ENCODE data around the gene LIPF. TPM values are rescaled to one million over a fixed set of nuclear protein-coding genes. Genes with fewer than 3 reads are reported as not detected.

The LIPF gene
- total and polyA plus RNA-seq, 2 experiments from 2014 or later, result not detected

GRCh38 chr10:88620441-88620840 lies 43.8 kb upstream of the LIPF start (continued):
- TF ChIP-seq CTCF (conservative IDR thresholded peaks at IDR 0.05; ENCODE audit: low read depth in 2 of 2), result no peak
- no peak for TF ChIP-seq ZNF331 (CRISPR knock-in tag; IDR thresholded peaks at IDR 0.05; ENCODE audit: low read depth)
- TF ChIP-seq ZNF114 (CRISPR knock-in tag; IDR thresholded peaks at IDR 0.05), result no peak

- Histone ChIP-seq H3K4me1 (ENCODE audit: insufficient read depth) (peaks cover 6% of the 10 kb centered on the region; the same call in 1 of the 2 replicates), H3K36me3 (ENCODE audit: insufficient read depth) (no peaks in the 10 kb centered on the region), H3K4me3 (no peak overlapping the region), H3K4me2 (no peak overlapping the region), H3K9me2 (ENCODE audit: insufficient read depth) (no peaks in the 10 kb centered on the region), H3K27ac (ENCODE audit: low read depth) (no peak overlapping the region), H4K20me1 (replicated peaks; ENCODE audit: insufficient read depth) (no peaks in the 10 kb centered on the region), H3F3A (replicated peaks; ENCODE audit: low read depth) (no peaks in the 10 kb centered on the region), H3K79me2 (replicated peaks; ENCODE audit: insufficient read depth) (no peaks in the 10 kb centered on the region), H3K27me3 (ENCODE audit: insufficient read depth) (no peaks in the 10 kb centered on the region), H2AFZ (no peak overlapping the region)
- no peaks in the 10 kb centered on the region; the same call in 1 of the 3 replicates for H3K4me1 Mint-ChIP-seq
- no peaks in the 10 kb centered on the region for H3K36me3 Mint-ChIP-seq (ENCODE audit: low read depth)
- H3K4me3 Mint-ChIP-seq, result no peak overlapping the region
- H3K27ac Mint-ChIP-seq, result no peak overlapping the region
- peaks cover 1% of the 10 kb centered on the region for H3K27me3 Mint-ChIP-seq (ENCODE audit: insufficient read depth, low read depth, poor library complexity)
- DNase-seq (ENCODE audit: low spot score) (no peak), ATAC-seq (no peak)
- H3K9me3 Mint-ChIP-seq, result peaks cover 9% of the 10 kb centered on the region; the same call in 1 of the 3 replicates
- TF ChIP-seq ETS1 (IDR thresholded peaks at IDR 0.05) (no peak), CREB1 (CRISPR knock-in tag; IDR thresholded peaks at IDR 0.05; ENCODE audit: low read depth) (no peak), NANOG (IDR thresholded peaks at IDR 0.05; ENCODE audit: borderline replicate concordance) (no peak), EZH2 (IDR thresholded peaks at IDR 0.05; ENCODE audit: low read depth, unreplicated experiment) (no peak), ZNF114 (CRISPR knock-in tag; IDR thresholded peaks at IDR 0.05) (no peak), ZNF331 (CRISPR knock-in tag; IDR thresholded peaks at IDR 0.05; ENCODE audit: low read depth) (no peak), POLR2AphosphoS5 (IDR thresholded peaks at IDR 0.05; ENCODE audit: low read depth) (no peak), REST (IDR thresholded peaks at IDR 0.05; ENCODE audit: unreplicated experiment) (no peak), EZH2phosphoT487 (IDR thresholded peaks at IDR 0.05; ENCODE audit: unreplicated experiment) (no peak), ZNF462 (CRISPR knock-in tag; IDR thresholded peaks at IDR 0.05) (no peak), STAT1 (IDR thresholded peaks at IDR 0.05; ENCODE audit: unreplicated experiment) (no peak)
Measured at GRCh38 chr10:88623835-88624234, 40.4 kb upstream of the LIPF start.
